Stimulated activated CD4-positive, alpha-beta T cell treated with anti-CD3 and anti-CD28 coated beads, TNF-alpha, amount 100 ng/mL, for 1 hour (primary cell): ENCODE data around the gene GABBR2.

Source experiments
- DNase-seq, 3 donors: peaks; one replicate each; pipeline ENCODE4 v3.0.0-alpha.2; 2020; ENCODE audit warnings: low read depth in 3 of 3, low spot score in 1 of 3

Gene GABBR2

GRCh38 chr9:98372077-98372836 is 336.5 kb downstream of the GABBR2 start:
- DNase-seq = no peak

- DNase-seq = no peak
These were observed 337.8 kb downstream of the GABBR2 start for GRCh38 chr9:98370976-98371315.

- no peak for DNase-seq
These were observed 338.3 kb downstream of the GABBR2 start for GRCh38 chr9:98370300-98370975.

- no peak for DNase-seq
These were observed 338.8 kb downstream of the GABBR2 start for GRCh38 chr9:98369896-98370295.

DNA sequence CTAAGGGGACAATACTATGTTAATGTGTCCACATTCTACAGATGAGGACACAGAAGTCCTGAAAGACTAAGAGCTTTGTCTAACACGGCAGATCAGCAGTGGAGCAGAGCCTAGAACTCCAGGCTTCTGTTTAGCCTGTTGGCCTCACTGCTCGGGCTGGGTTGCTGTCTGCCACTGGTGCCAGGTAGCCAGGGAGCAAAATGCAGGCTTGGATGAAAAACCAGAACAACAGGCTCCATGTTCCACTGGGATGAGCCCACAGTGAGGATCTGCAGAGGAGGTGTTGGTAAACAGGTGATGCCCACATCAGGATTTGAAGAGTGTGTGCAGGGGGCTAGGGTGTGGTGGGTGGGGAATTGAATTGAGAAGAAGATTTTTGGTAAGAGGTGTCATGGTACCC is 339.3 kb downstream of the GABBR2 start:
- no peak for DNase-seq

- no peak for DNase-seq
These were observed 339.7 kb downstream of the GABBR2 start for GRCh38 chr9:98369066-98369425.

DNA sequence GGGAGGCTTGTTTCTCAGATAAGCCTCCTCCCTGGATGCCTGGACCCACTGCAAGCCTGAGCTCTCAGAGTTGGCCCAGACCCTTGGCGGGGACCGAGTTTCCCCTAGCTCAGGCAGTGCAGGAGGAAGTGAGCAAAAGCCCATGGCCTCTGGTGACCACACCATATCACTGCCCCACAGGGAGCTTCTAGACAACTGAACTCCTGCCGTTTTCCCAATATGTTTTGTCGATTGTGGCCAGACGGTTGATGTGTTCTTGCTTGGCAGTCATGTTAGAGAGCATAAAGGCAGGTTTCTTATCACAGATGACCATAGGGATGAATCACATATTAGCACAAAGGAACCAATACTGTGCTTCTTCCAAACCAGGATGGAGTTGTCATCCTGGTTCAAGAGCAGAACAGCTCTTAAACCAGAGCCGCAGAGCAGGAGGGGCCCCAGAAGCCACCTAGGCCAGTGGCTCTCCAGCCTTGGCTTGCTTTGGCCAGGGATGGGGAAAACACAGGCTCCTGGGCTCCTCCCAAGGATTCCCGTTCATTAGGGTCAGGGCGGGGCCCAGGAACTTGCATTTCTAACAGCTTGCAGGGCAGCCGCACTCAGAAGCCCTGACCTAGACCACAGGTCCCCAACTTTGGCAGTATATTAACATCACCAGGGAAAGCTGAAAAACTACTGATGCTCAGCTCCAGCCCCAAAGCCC is 340.2 kb downstream of the GABBR2 start:
- DNase-seq = no peak

- no peak for DNase-seq
These were observed 340.8 kb downstream of the GABBR2 start for GRCh38 chr9:98367923-98368322.

DNA sequence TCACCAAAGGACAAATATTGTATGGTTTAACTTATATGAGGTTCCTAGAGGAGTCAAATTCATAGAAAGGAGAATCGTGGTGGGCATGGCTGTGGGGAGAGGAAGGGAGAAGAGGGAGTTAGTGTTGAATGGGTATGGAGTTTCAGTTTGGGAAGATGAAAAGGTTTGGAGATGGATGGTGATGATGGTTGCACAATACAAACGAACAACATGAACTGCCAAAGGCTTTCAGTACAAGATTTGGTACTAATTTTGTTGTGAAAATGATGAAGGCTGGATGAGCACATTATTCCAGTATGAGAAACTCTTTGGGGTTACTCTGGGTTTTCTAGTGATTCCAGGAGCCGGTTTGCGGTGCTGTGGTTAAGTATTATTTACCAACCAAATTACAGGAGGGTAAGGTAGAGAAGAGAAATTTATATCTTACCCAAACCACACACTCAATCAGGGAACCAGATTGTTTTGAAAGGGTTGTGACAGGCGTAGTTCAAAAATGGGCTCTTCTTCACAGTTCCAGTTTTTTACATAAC is 341.3 kb downstream of the GABBR2 start:
- no peak for DNase-seq

DNA sequence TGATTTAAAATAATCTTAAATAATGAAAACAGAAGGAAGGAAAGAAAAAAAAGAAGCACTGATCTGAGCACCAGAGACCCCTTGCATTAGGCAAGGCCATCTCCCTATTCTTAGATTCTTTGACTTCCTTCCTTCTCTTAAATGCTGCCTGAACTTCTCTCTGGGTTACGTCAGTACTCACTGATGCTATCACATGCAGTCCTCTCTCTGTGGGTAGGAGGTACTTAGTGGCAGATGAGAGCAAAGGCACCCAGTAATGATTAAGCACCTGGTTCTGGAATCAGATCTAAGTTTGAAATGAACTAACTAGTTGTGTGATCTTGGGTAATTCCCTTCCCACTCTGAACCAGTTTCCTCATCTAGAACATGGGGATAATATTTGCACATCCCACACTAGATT is 343.0 kb downstream of the GABBR2 start:
- no peak for DNase-seq

DNA sequence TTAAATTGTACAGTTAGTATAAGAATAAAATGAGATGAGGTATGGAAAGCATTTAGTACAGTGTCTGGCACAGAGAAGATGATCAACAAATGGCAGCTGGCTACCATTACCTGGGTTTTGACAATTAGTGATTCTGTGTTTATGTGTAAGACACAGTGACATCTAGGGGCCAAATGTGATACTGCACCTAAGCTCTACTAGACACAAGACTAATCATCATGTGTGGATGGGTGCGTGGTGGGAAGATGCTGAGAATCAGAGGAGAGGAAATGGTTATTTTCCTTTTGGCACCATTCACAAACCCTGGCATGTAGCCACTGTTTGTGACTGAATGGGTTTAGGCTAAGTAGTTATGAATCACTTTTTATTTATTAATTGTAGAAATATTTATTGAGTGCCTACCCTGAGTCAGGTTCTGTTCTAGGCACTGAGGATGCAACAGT is 343.5 kb downstream of the GABBR2 start:
- no peak for DNase-seq

DNA sequence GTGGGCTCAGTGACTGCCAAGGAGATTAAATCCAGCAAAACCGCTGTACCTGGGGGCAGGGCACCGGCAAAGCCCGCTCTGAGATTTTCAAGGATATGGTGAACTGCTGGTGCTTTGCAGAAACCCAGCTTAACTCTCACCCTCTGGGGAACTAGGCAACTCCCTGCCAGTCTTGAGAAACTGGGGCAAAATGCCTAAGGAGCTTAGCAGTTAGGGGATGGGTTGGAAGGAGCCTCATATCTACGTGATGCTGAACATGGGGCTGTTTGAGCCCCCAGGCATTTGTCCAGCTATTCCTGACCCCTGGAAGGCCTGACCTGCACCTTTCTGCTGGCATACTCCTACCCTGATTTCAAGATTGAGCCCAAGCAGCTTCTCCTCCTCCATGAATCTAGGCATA is 344.6 kb downstream of the GABBR2 start:
- no peak for DNase-seq

DNA sequence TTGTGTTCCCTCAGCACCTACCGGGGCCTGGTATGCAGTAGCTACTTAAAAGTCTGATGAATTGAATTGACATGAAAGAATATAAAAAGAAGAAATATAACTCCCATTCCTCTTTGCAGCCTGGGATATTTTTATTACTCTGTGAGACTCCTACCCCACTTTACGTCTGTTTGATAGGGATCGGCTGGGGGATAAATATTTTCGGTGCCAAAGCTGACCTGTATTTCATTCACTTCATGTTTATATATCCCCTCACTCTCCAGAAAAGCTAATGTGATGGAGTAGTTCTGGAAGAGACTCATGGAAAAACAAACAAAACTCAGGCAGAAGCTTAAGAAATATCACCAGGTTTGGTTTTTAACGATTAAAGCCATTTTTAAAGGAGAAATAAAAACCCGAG is 345.1 kb downstream of the GABBR2 start:
- DNase-seq = no peak

DNA sequence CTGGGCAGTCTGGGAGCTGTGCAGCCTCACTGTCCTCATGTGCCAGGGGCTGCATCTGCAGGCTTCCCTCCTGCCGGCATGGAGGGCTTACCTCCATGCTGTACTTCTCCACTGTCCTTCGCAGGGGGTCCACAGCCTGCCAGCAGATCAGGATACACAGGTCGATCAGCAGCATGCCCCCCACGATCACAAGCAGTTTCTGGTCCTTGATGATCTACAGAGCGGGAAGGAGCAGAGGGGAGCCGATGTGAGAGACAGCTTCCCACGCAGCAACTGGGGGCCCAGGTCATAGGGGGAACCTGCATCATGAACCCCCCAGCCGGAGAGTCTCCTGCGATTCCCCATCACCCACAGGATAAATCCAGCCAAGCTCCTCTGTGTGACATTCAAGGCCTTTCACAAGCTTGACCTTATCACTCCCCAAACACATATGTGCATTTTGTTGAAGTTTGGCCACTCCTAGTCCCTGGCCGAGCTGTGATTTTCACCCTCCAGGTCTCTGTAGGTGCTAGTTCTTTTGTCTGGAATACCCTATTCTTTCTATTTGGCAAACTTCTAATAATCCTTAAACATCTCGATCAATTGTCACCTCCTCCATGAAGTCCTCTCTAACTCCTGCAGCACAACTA is 346.0 kb downstream of the GABBR2 start:
- DNase-seq = no peak

GRCh38 chr9:98361645-98362044 is 347.1 kb downstream of the GABBR2 start:
- DNase-seq = no peak

DNA sequence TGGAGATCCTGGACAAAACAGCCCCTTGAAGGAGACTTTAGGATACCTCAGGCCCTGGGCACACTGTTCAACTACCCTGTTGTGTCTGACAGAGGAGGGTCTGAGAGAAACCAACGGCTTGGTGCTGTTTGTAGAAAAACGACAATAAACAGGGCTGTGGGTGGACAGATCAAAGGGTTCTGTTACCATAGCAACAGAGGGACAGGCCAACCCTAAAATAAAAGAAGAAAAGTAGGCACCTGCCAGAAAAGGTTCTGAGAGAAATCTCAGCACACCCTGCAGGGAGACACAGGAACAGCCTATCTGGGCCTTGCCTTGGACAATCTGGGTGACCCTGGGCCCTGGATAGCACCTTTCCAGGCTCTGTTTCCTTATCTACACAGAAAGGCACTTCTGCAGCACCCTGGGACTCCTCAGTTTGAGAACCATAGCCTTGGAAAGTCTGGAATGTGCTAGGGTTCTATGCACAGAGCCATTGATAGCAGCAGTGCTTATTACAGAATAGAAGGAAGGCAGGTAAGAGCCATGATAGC is 348.5 kb downstream of the GABBR2 start:
- no peak for DNase-seq

GRCh38 chr9:98359569-98359968 is 349.2 kb downstream of the GABBR2 start:
- no peak for DNase-seq

DNA sequence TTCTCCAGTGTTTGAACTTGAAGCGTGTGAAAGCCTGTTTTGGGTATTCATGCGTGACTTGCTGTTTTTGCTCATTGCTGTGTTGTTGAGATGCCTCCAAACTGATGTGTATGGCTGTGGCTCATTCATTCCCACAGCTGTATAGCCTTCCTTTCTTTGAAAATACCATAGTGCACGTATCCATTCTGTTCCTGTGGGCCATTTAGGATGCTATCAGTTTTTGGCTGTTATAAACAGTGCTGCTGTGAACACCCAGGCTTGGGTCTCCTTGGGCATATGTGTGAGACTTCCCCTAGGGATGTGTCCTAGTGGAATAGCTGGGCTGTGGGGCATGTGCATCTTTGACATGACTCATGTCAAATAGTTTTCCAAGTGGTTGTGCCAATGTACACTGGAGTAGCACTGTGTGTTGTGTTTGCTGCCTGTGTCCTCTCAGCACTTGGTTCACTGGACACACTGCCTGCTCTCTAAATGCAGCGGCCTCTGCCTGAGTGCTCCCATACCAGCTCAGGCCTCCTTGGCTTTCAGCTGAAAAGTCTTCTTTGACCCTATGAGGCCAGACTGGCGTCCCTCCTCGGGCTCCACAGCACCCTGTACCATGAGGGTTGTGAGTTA is 350.7 kb downstream of the GABBR2 start:
- no peak for DNase-seq

DNA sequence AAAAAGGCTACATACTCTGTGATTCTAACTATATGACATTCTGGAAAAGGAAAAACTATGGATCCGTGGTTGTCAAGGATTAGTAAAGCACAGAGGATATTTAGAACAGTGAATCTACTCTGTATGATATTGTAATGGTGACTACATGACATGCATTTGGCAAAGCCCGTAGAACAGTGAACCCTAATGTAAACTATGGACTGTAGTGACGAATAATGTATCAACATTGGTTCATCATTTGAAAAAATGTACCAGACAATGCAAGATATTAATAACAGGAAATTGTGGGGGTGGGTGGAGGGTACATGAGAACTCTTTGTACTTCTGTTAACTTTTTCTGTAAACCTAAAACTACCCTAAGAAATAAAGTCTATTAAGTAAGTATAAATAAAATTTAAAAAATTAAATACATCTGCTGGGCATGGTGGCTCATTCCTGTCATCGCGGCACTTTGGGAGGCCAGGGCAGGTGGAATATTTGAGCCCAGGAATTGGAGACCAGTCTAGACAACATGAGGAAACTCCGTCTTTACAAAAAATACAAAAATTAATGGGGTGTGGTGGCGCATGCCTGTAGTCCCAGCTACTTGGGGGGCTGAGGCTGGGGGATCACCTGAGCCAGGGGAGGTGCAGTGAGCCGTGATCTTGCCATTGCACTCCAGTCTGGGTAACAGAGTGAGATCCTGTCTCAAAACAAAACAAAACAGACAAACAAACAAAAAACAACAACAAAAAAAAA is 351.6 kb downstream of the GABBR2 start:
- DNase-seq = no peak

GRCh38 chr9:98356326-98356725 is 352.4 kb downstream of the GABBR2 start:
- DNase-seq = no peak
